NCI-H460 (cell line): ENCODE data around the gene RBM19. TPM values are rescaled to one million over a fixed set of nuclear protein-coding genes. Genes with fewer than 3 reads are reported as not detected.

ENCODE experiments used
- DNase-seq: peaks from one replicate; pipeline ENCODE4 v3.0.0-alpha.2; 2016; ENCODE audit warnings: low read depth; ENCODE audit errors: extremely low read depth
- total RNA-seq: library from RNA; depleted of rRNA; stranded (reverse); fragments of >200 nt; shearing (Covaris generic); gene quantifications from 2 replicates; pipeline ENCODE4 v1.2.3, GENCODE V29; 2014

RBM19 gene
- total RNA-seq, 1 experiment from 2014 or later = 32.6 TPM

DNA sequence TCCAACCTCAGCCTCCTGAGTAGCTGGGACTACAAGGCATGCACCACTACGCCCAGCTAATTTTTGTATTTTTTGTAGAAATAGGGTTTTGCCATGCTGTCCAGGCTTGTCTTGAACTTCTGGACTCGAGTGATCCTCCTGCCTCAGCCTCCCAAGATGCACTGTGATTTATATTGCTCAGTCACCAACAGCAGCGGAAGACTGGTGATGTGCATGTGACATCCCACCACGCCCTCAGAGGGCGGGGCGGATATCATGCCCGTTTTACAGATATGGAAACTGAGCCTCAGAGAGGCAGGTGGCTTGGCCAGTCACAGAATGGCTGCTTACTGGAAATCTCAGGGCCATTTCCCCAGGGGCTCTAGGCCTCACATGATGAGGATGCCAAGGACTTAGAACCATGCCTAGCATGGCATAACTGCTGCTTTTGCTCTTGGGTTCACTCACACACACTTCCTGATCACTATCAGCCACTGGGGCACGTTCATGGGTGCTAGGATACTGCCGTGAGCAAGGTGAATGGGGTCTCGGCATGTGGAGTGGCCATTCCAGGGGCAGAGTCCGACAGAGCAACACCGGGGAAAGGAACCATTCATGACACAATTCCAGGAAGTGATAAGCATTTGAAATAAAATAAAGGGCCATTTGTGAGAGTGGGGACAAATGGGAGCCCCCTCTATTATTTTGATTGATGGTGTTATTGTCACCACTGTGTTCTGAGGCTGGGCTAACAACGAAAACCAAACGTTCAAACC is 31.9 kb downstream of the RBM19 start:
- DNase-seq = no peak

DNA sequence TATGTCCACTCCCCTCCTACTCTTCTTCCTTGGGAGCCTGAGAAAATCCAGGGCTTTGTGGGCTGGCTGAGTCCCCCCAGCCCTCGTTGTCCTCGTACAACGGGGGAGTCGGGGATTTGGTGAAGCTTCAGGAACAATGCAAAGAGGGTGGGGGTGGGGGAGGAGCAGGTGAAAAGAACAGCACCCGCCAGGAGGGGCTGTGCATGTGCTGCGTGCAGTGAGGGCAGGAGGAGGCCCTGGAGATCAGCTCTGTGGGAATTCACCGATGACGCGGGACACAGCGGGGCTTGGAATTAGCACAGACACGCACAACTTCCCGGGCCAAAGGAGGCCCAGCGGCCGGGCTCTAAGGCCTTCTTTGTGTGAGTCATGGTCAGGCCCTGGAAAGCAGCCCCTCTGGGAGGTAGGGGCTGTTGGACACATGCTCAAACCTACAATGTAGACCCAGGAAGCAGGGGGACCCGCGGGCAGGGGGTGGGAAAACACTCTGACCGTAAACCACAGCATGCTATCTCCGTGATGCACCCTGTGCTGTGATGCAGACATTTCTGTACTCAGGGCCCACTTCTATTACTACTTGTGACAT is 32.8 kb downstream of the RBM19 start:
- DNase-seq = no peak

DNA sequence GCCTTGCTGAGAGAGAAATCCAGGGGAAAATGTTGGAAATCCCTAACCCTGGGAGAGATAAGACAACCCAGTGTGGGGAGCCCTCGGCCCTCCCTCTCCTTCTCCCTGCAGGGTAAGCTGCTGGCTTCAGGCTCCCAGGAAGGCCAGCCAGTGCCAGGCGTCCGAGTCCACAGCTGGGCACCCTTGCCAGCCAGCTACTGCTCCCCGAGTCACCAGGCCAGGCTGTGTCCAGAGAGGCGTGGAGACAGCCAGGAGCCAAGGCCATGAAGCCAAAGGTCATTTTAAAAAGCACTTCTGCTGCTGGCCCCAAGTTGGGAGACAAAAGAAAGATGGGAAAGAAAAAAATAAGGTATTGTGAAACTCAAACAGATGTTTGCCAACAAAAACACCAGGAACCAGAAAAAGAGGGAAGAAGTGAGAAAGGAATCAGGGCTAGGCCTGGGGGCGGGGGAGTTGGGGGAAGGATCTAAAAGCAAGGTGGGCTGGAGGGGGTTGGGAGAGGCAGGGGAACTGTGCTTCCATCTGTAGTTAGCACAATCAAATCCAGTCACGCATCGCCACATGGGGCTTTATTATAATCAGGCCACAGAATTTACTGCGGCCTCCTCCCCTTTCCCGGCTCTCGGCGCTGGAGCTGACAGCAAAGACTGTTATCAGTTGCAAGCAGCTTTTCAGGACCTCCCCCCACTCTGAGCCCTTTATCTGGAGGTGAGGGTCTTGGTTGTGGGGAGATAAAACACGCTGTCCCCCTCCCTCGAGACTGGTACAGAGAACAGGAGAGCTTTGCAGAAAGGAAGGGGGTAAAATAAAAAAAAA is 33.5 kb downstream of the RBM19 start:
- DNase-seq = no peak

DNA sequence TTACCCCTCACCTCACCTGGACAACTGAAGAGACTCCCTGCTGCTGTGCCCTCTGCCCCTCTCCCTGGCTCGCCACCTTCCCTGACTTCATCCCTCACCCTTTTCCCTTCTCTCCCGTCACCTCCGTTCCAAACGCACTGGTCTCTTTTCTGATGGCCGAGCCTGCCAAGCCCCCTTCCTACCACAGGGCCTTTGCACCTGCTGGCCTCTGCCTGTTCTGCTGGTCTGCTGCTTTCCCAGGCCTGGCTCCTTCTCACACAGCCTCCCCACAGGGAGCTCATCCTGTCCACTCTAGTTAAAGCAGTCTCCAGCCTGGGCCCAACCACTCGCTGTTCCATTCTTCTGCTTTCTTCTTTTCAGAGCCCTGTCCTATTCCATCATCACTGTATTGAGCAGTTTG is 34.6 kb downstream of the RBM19 start:
- DNase-seq = no peak

DNA sequence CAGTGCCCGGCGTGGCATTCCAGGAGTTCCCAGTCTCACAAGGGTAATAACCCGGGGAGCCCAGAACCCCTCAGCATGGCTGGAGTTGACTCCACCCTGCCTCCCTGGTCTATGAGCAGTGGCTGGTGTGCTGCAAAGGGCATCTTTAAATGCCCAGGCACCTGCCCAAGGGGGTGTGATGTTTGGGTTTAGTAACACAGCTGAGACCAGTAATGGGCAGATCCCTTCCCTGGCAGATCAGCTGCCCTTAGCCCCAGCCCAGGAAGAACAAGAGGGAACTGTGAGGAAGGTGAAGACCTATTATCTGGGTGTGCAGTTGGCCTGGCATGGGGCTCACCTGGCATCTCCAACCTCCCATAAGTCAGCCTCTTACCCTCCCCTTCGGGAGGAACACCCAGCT is 35.9 kb downstream of the RBM19 start:
- DNase-seq = no peak

DNA sequence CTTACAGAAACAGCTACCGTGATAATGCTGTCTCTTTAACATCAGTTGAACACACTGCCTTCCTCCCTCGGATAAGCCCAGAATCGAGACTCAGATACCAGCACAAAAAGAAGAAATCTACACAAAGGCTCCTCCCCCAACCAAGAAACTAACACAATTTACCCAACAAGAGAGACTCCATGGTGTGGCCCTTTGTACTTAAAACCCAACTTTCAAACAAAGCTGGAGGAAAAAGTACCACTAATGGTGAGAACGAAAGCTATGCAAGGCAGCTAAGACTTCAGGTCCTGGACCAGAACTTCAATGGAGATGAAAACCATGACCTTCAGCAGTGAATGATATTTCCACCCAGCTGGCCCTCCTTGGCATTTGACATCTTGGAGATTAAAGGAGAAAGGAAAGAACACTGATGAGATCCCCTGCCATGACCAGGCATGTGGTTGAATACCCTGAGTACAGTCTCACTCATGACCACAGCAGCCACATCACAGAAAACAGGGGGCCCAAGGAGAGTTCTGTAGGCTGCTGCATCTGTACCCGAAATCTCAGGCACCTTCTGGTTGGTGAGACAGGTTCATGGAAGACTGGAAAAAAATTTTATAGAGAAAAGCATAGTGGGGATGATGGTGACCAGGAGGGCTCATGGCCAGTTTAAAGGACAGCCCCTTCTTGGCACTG is 36.7 kb downstream of the RBM19 start:
- no peak for DNase-seq

DNA sequence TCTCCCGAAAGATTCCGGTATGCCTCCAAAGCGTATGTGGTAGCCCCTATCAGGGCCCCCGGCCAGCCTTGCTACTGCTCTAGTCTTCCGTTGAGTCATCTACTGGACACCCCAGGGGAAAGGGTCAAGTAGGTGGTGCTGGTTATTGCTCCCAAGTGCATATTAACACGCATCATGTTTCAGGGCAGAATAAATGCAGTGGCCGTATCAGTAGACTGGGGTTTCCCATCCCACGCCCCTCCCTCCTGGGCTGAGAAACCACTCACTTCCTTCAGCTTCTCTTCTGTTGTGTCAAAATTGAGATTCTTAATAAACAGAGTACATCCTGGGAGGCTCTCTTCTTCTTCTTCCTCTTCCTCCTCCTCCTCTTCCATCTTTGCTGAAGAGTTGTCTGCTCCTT is 39.3 kb downstream of the RBM19 start:
- no peak for DNase-seq

DNA sequence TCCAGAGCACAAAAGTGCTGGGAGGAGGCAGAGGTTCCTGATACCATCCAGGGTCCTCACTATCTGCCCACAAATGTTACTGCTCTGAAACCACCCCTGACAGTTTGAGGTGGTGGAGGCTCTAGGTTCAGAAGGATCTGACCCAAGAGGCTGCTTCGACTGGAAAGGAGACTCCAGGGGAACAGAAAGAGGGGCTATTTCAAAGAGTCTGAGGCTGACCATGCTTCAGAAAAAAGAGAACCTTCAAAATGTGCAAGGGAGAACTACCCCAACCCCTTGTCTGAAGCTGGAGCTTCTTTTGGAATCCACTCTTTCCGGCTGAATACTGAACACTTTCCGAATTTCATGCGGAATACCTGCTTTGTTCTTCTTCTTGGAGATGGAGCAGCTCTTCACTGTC is 41.8 kb downstream of the RBM19 start:
- no peak for DNase-seq

DNA sequence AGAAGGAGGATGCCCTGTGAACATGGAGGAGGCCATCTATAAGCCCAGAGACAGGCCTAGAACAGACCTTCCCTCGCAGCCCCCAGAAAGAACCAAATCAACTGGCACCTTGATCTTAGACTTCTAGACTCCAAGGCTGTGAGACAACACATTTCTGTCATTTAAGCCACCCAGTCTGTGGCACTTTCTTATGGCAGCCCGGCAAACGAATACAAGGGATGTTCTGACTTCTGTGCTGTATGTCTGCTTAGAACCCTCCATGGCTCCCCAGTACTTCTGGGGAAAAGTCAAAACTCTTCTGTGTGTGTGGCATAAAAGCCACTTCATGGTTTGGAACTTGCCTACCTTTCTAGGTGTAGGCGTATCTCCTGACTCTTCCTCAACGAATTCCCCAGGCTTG is 42.9 kb downstream of the RBM19 start:
- no peak for DNase-seq

DNA sequence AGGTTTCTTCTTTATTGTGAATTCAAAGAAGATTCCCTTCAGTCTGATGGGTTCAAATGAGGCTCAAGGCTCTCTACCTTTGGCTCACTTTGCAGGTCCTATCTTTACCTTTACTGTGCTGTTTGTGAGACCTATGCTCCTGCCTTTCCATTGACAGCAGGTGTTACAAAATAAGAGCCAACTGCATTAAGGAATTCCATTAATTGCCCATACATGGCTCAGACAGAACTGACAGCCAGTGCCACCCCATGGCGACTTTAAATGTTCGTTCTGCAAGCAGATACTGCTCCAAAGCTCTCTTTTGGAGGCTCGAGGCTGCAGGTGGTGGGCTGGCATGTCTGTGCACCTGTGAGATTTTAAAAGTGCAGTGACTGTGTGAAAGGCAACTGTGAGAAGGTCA is 44.7 kb downstream of the RBM19 start:
- no peak for DNase-seq

DNA sequence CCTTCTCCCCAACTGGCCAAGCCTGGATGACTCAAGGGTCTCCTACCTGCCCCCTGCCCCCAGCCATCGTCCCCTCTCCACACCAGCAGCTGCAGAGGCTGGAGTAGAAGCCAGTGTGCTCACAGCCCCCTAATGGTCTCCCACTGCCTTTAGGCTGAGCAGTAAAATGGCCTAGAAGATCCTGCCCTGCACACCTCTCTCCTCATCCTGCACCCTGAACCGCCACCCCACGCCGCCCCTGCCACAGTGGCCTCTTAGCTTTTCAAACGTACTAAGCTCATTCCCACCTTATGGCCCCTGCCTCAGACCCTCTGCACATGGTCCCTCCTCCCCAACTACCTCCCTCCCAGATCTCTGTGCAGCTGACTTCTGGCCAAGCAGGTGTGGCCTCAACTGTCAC is 46.3 kb downstream of the RBM19 start:
- no peak for DNase-seq

DNA sequence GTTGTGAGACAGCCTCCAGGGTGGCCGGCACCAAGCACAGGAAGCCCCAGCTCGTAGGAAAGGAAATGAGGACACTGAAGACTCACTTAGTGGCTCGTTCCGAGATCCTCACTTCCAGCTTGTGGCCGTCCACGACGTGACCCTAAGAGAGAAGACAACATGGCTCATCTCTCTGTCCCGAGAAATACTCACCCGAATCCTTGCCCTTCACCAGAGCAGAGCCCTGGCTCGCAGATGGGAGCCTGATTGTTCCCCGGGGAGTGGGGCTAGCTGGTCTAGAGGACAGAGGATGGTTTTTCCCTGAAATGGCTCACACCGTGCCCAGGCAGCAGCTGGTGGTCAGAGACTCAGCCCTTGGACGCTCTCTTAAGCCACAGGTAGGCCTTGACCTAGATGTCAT is 47.8 kb downstream of the RBM19 start:
- no peak for DNase-seq

DNA sequence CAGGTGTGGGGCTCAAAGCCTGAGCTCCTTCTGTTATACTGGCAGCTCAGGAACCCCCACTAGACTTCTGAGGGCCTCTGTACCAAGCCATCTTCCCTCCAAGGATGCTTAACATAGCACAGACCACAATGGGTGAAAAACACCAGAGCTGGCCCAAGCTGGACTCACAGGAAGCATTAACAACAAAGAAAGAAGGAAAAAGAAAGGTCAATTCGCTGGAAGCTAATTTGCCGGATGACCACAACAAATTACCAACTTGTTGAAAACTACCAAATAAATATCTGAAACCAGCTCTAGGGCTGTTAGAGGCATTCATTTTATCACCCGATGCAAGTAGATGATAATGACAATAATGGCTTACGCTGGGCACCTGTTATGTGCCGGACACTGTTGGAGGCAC is 48.7 kb downstream of the RBM19 start:
- DNase-seq = no peak

DNA sequence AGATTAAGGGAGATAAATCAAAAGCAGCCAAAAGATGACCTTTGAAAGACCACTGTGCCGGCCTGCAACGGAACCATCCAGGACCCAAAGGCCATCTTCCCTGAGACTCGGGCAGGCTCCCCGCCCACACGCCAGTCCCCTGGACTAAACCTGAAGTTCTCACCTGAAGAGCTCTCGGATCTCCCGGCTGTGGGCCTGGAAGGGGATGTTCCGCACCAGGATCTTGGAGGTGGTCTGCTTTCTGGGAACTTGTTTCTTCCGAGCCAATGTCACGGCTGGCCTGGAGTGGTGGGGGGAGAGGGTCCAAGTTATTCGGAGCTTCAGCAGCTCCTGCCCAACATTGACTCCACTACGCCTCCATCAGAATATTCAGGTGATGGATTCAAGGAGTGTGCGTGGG is 51.3 kb downstream of the RBM19 start:
- DNase-seq = no peak

DNA sequence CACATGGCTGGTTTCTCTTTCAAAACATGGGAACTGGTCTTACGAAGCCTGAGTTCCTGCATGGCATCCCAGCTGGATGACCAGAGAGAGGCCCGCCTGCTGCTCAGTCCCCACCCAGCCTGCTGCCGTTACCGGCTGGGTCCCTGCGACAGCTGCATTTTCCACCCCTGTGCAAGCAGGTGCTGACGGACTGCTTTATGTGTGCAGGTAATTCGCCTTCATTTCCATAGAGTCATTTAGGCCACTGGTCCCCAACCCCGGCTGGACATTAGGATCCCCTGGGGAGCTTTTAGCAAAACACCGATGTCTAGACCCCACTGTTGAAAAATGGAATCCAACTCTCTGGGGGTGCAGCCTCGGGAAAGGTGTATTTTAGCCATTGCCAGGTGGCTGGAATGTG is 51.9 kb downstream of the RBM19 start:
- DNase-seq = no peak

DNA sequence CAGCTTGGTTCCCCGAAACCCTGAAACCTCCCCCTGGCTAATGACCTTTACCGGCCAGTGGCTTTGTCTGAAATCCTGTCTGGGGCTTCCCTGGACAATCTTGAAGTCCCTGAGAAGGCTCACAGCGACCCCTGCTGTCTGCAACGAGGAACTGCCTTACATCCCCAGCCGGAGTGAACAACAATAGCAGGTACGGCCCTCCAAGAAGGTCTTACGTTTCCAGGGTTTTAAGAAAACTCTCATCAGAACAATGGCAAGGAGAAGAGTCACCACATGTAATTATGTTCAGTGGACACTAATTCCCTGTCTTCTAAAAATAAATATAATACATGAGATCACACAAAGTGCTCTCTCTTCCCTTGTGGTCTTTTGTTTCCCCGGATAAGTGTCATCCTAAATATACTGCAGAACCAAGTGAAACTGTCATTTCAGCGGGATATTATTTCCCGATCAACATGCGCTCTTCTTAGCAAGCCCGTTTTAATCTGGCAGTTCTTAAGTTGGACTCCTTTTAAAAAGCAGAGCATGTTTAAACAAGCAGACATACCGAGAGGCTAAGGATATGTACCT is 53.3 kb downstream of the RBM19 start:
- peak; percentile 66 for DNase-seq

DNA sequence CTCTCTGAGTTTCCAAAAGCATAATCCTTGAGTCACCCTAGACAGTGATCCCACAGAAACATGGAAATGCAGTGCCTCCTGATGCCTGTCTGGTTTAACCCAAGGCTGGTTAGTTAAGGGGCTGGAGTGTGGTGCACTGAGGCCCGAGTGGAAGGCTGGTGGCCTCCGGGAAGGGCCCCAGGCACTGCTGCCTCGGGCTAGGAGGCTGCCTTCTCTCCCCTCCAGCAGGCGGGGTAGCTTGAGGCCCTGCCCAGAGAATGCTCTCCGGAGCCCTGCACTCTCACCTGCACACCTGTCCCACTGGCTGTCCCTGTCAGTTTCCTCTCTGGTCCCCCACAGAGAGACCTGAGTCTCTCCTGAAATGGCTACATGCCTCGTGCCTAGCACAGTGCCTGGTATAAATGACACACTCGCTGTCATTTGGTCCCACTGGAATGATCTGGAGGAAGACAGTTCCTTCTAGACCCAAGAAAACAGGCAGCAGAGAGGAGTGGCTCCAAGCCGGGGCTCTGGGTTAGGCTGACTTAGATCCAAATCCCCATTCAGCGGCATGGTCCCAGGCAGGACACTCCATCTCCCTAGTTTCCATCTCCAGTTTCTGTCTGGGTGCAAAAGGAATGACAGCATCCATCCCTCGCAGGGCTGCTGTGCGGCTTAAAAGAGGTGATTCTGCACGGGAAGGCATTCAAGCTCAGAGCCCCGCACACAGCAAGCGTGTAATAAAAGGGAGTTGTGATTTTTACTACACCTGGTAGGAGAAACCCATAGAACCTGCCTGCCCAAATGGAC is 54.0 kb downstream of the RBM19 start:
- DNase-seq = no peak

DNA sequence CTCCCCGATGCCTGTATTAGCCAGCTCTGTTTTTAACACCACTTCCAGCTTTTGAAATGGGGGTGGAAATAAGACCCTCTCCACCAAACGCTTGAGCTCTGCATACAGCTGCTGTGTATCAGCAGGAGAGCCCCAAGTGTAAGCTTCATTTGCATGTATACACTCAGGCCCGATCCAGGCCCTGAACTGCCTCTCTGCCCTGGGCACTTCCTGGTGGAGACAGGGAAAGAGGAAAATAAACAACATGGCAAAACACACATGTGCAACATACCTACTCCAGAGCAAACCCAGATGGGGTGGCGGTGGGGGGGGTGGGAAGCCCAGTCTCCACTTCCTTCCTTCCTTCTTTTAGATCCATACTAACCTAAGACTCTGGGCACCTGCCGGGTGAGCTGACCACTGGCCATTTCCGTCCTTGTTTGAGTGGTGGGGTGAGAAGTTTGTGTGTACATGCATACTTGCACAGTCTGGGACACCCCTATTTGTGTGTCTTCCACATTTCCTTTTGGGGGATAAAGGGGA is 55.3 kb downstream of the RBM19 start:
- DNase-seq = no peak

DNA sequence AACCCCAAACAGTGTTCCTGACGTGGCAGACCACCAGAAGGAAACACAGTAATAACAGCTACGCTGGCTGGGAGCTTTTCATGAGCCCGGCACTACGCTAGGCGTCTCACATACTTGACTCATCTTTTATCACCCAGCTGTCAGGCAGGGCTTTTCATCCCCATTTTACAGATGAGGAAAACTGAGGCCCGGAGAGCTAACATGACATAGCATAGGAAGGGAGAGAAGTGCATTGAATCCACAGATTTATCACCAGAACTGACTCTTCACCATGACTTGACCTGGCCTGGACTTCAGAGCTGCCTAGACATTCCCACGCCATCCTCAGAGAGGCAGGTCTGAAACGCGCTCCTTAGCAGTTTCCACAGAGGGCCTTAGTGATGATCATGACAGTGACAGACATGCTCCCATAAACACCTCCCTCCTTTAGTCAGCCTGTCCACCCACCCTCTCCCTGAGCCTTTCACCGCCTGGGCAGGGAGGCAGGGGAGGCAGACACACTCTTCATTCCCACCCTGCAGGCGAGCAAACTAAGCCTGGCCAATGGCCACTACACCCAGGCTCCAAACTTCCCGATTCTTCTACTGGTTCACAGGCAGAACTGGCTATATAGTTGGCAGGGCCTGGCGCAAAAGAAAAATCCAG is 56.2 kb downstream of the RBM19 start:
- no peak for DNase-seq
